K562 (cell line): ENCODE data around the gene C10orf105. TPM values are rescaled to one million over a fixed set of nuclear protein-coding genes. Genes with fewer than 3 reads are reported as not detected.

ENCODE experiments used
- ATAC-seq: fragments of 200-7000 bp; cut with Tn5 transposase; 3 replicates; pipeline ENCODE4 v1.9.1; 2020; ENCODE audit warnings: moderate library complexity
- BruUV-seq: library from RNA; stranded (reverse); fragments of 400-500 nt; replicated peaks from 2 replicates; lab custom pipeline; 2021; lab: Mats Ljungman, UMichigan
- CTCF ChIA-PET: fragments of 300-600 bp; formaldehyde crosslinking; extraction: SDS; loops from one replicate; lab custom pipeline; 2021; ENCODE audit warnings: low intra/inter-chr PET ratio; lab: Yijun Ruan, JAX
- POLR2A ChIA-PET: fragments of 300-600, 350-650 bp; sonication (Branson Sonifier 250); formaldehyde crosslinking; extraction: SDS; loops from one replicate; lab custom pipeline; 2021; ENCODE audit warnings: antibody characterized with exemption, inconsistent platforms; lab: Yijun Ruan, JAX
- DNase-seq, 4 experiments: peaks; one replicate each; pipeline versions ENCODE4 v3.0.0 to v3.0.0-alpha.2; 2011 to 2018; ENCODE audit warnings: low spot score in 3 of 4, mixed read lengths in 3 of 4; ENCODE audit errors: extremely low read depth in 1 of 4
- FAIRE-seq: peaks from 2 replicates; lab custom pipeline; 2011; peaks lifted over from hg19 to GRCh38; lab: Jason Lieb, UNC
- H2AFZ ChIP-seq: 2 replicates; pipeline ENCODE4 v1.6.0; 2011; ENCODE audit warnings: low read depth, low read length, control low read depth, inconsistent platforms
- H3K27ac ChIP-seq: fragments of 200-600 bp; 3 replicates; pipeline ENCODE4 v1.8.0; 2011; ENCODE audit warnings: low read depth, mild to moderate bottlenecking, control low read depth, inconsistent platforms, low read length, moderate library complexity, mixed read lengths; ENCODE audit errors: extremely low read depth
- H3K27me3 ChIP-seq, 2 experiments: fragments of 300-600 bp in 1 of 2; 2 replicates in 1 of 2; 3 replicates in 1 of 2; pipeline versions ENCODE4 v1.6.0 to v1.8.0; 2011; ENCODE audit warnings: inconsistent platforms in 2 of 2, low read length in 2 of 2, mild to moderate bottlenecking in 1 of 2, mixed read lengths in 1 of 2, moderate library complexity in 1 of 2; ENCODE audit not compliant: control insufficient read depth in 2 of 2, insufficient read depth in 2 of 2
- H3K36me3 ChIP-seq: fragments of 300-600 bp; 3 replicates; pipeline ENCODE4 v1.8.0; 2011; ENCODE audit warnings: mild to moderate bottlenecking, low read length, inconsistent platforms; ENCODE audit not compliant: control insufficient read depth, insufficient read depth
- H3K4me1 ChIP-seq, 2 experiments: fragments of 200-600 bp in 1 of 2; replicated peaks in 1 of 2; 2 replicates in 1 of 2; 3 replicates in 1 of 2; pipeline versions ENCODE4 v1.5.1 to v1.8.0; 2011; ENCODE audit warnings: inconsistent platforms in 2 of 2, low read length in 2 of 2, mild to moderate bottlenecking in 1 of 2, mixed read lengths in 1 of 2, moderate library complexity in 1 of 2; ENCODE audit not compliant: control insufficient read depth in 2 of 2, insufficient read depth in 2 of 2
- H3K4me2 ChIP-seq: 2 replicates; pipeline ENCODE4 v1.6.1; 2011; ENCODE audit warnings: low read length, control low read depth, inconsistent platforms, mixed read lengths; ENCODE audit not compliant: insufficient read depth
- H3K4me3 ChIP-seq: fragments of 200-600 bp; sonication (generic), shearing (Covaris generic); 2 replicates; pipeline ENCODE4 v1.5.1; 2016; ENCODE audit warnings: control low read depth, inconsistent platforms
- H3K79me2 ChIP-seq: fragments of 200-600 bp; 3 replicates; pipeline ENCODE4 v1.8.0; 2011; ENCODE audit warnings: low read length, inconsistent platforms; ENCODE audit not compliant: control insufficient read depth, insufficient read depth
- H3K9ac ChIP-seq, 2 experiments: 2 replicates each; pipeline versions ENCODE4 v1.6.0 to v1.6.1; 2011; ENCODE audit warnings: low read depth in 2 of 2, low read length in 2 of 2, control low read depth in 1 of 2, inconsistent platforms in 1 of 2, mild to moderate bottlenecking in 1 of 2, mixed read lengths in 1 of 2; ENCODE audit not compliant: insufficient read depth in 1 of 2
- H3K9me1 ChIP-seq: one replicate; pipeline ENCODE4 v1.6.0; 2011; ENCODE audit warnings: inconsistent platforms, mild to moderate bottlenecking, low read length, moderate library complexity; ENCODE audit not compliant: control insufficient read depth, insufficient read depth
- H3K9me3 ChIP-seq: replicated peaks from 2 replicates; pipeline ENCODE4 v1.5.1; 2011; ENCODE audit warnings: low read depth, low read length, inconsistent platforms; ENCODE audit not compliant: control insufficient read depth, insufficient read depth
- H4K20me1 ChIP-seq: replicated peaks from 2 replicates; pipeline ENCODE4 v1.6.1; 2011; ENCODE audit warnings: low read length, inconsistent platforms, mixed read lengths; ENCODE audit not compliant: control insufficient read depth, insufficient read depth
- ADNP ChIP-seq: fragments of 200-800 bp; sonication (Bioruptor generic); IDR thresholded peaks from 2 replicates; pipeline ENCODE4 v1.6.1; 2016; ENCODE audit warnings: missing genetic modification characterization, missing compliant biosample characterization
- BCOR ChIP-seq: fragments of 450-650 bp; IDR thresholded peaks from 2 replicates; pipeline ENCODE4 v1.6.1; 2016
- MEIS2 ChIP-seq: fragments of 450-650 bp; IDR thresholded peaks from 2 replicates; pipeline ENCODE4 v1.6.1; 2014; ENCODE audit warnings: mild to moderate bottlenecking; ENCODE audit not compliant: partially characterized antibody
- NR2C1 ChIP-seq, 2 experiments: fragments of 450-650 bp; IDR thresholded peaks; 2 replicates each; pipeline ENCODE4 v1.6.1; 2017; ENCODE audit warnings: mild to moderate bottlenecking in 2 of 2, antibody characterized with exemption in 1 of 2, inconsistent platforms in 1 of 2, missing compliant biosample characterization in 1 of 2, missing genetic modification characterization in 1 of 2
- RCOR1 ChIP-seq, 2 experiments: IDR thresholded peaks; 2 replicates each; pipeline ENCODE4 v1.6.1; 2012; ENCODE audit warnings: low read depth in 2 of 2, low read length in 2 of 2, borderline replicate concordance in 1 of 2, improper control_type of control experiment in 1 of 2
- SRSF3 ChIP-seq: fragments of 200-400 bp; formaldehyde crosslinking; IDR thresholded peaks from 2 replicates; pipeline ENCODE4 v1.6.1; 2016; ENCODE audit warnings: mild to moderate bottlenecking, low read length, moderate library complexity; ENCODE audit not compliant: insufficient read depth
- ZNF239 ChIP-seq: fragments of 250-450 bp; sonication (Bioruptor Pico); IDR thresholded peaks from 2 replicates; pipeline ENCODE4 v1.4.0; 2020; ENCODE audit warnings: mild to moderate bottlenecking
- ZNF551 ChIP-seq: fragments of 250-450 bp; sonication (Bioruptor Pico); IDR thresholded peaks from 2 replicates; pipeline ENCODE4 v1.5.0; 2021; ENCODE audit warnings: mild to moderate bottlenecking, moderate library complexity
- ZNF79 ChIP-seq: fragments of 250-450 bp; sonication (Bioruptor Pico); IDR thresholded peaks from 2 replicates; pipeline ENCODE4 v1.4.0; 2020; ENCODE audit warnings: low read depth, mild to moderate bottlenecking, moderate library complexity
- WGBS: fragments of 100-300 bp; shearing (Covaris generic); methylation state at CpG from one replicate; pipeline ENCODE4 v1.1.6; 2016; ENCODE audit warnings: low coverage, mixed read lengths; ENCODE audit not compliant: insufficient coverage; ENCODE audit errors: missing lambda C conversion rate; 5-methylcytosine and 5-hydroxymethylcytosine counted together
- in situ Hi-C: fragments of 300-500 bp; cut with MboI; formaldehyde crosslinking; loops from 4 replicates; pipeline ENCODE4 v1.15.0; 2018; ENCODE audit warnings: inconsistent platforms, mixed read lengths
- intact Hi-C: fragments of 100-400 bp; cut with micrococcal nuclease; formaldehyde crosslinking; loops from 2 replicates; pipeline ENCODE4 v1.14.2; 2022
- polyA plus RNA-seq, 8 experiments: library from polyadenylated mRNA; depleted of rRNA in 4 of 8; stranded (reverse) in 5 of 8; unstranded in 3 of 8; fragments of >200 nt; fragmentation: Nextera tagmentation in 2 of 8; fragmentation: Illumina TruSeq in 1 of 8; extraction: Ambion mirVana in 2 of 8; extraction: Trizol in 1 of 8; gene quantifications; 2 replicates each; pipeline versions ENCODE4 v1.2.1 to v1.2.3, GENCODE V29; 2011 to 2014; ENCODE audit warnings: inconsistent platforms in 1 of 8, missing spikeins in 1 of 8
- total RNA-seq, 7 experiments: library from RNA; depleted of rRNA in 6 of 7; stranded (reverse); fragments of >200 nt in 6 of 7; fragmentation: Illumina TruSeq in 2 of 7; extraction: Trizol in 2 of 7; gene quantifications; 2 replicates each; pipeline versions ENCODE4 v1.2.1 to v1.2.3, GENCODE V29; 2011 to 2021; ENCODE audit warnings: low replicate concordance in 1 of 7
- TF ChIP-seq, protein P1 (sequence below): fragments of 450-650 bp; IDR thresholded peaks from 2 replicates; pipeline ENCODE4 v1.6.1; 2016; ENCODE audit warnings: low read depth
- TF ChIP-seq, protein P2 (sequence below), 2 experiments: fragments of 450-650 bp; IDR thresholded peaks; 2 replicates each; pipeline ENCODE4 v1.6.1; 2016

C10orf105 gene
- total and polyA plus RNA-seq, 9 of the 15 experiments (the other 6 are each of a cell fraction or from before 2014, with no cell fraction given), result 0.03 to 0.25 (median 0.04) TPM; not detected in 3

DNA sequence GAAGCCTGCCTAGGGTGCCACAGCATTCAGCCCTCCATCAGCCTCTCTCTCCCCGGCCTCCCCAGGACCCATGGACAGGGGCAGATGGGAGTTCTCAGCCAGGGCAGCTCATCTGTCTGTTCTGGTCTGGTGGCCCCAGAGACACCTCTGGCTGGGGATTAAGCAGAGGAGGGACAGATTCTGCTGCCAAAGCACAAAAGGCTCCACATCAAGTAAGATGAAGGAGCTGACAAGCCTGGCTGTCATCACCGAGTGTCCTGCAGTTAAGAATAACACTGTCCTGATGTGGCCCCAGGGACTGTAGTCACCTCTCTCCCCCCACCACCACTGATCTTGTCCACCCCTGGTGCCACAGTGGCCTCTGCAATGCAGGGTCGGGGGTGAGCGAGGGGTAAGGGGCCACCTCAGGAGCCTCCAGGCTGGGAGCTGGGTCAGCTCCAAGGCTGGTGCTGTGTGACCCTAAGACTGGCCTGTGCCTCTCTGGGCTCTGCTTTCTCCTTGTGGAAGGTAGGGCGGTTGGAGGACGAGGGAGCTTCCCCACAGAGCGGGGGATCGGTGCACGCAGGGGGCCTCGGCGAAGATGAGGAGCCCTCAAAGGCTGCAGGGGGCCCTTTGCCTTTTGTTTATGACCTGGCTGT is 18.7 kb downstream of the C10orf105 start (continued):
- TF ChIP-seq ZNF551 (CRISPR knock-in tag) (no peak), ZNF239 (CRISPR knock-in tag) (no peak), MEIS2 (peak; percentile 66)

DNA sequence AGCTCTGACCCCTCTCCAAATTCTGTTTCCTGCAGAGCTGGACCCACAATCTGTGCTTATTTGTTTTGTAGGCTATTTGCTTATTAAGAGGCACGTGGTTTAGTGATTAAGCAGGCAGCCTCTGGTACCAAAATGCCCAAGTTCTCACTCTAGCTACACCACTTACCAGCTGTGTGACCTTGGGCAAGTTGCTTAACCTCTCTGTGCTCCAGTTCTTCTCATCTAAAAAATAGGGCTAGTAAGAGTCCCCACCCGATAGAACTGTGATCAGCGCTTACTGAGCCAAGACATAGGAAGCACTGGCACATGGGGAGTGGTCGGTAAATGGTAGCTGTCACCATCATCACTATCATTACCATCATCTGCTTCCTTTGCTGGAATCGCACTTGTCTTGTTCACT is 20.8 kb downstream of the C10orf105 start:
- no TSS peak for BruUV-seq
- H2AFZ ChIP-seq, result no peak overlapping the region
- H3K27ac ChIP-seq, result no peak overlapping the region
- ChIA-PET CTCF (no interaction called here), POLR2A (interaction anchor here (0.6 to 1.1 kb wide), 5 partner anchors 9 to 332 kb away, joined by 3 to 5 read pairs (median 3); partner anchors contain the start of gene C10orf105)
- H3K4me2 ChIP-seq, result no peak overlapping the region
- in situ Hi-C loops (no loop called here), intact Hi-C loops (loop anchor here (5.0 kb wide), 4 partner anchors 61 to 316 kb away; no protein-coding TSS in a partner anchor)
- H3K79me2 ChIP-seq, result no peaks in the 10 kb centered on the region
- no peak for FAIRE-seq
- peaks cover 13 to 55% of the 10 kb centered on the region in 2 experiments for H3K4me1 ChIP-seq
- ATAC-seq, result no peak
- no peaks in the 10 kb centered on the region for H4K20me1 ChIP-seq
- H3K9me3 ChIP-seq, result no peaks in the 10 kb centered on the region
- H3K27me3 ChIP-seq, result no peaks in the 10 kb centered on the region
- H3K4me3 ChIP-seq, result no peak overlapping the region
- H3K9ac ChIP-seq, result peak overlapping the region in 1 of 2 experiments; percentile 56; a peak in 1 of 4 replicates
- H3K36me3 ChIP-seq, result no peaks in the 10 kb centered on the region
- DNase-seq, result no peak
- H3K9me1 ChIP-seq, result no peaks in the 10 kb centered on the region
- WGBS, result 31% methylated on average over 5 of the region's 5 CpGs
- TF ChIP-seq, protein P1, sequence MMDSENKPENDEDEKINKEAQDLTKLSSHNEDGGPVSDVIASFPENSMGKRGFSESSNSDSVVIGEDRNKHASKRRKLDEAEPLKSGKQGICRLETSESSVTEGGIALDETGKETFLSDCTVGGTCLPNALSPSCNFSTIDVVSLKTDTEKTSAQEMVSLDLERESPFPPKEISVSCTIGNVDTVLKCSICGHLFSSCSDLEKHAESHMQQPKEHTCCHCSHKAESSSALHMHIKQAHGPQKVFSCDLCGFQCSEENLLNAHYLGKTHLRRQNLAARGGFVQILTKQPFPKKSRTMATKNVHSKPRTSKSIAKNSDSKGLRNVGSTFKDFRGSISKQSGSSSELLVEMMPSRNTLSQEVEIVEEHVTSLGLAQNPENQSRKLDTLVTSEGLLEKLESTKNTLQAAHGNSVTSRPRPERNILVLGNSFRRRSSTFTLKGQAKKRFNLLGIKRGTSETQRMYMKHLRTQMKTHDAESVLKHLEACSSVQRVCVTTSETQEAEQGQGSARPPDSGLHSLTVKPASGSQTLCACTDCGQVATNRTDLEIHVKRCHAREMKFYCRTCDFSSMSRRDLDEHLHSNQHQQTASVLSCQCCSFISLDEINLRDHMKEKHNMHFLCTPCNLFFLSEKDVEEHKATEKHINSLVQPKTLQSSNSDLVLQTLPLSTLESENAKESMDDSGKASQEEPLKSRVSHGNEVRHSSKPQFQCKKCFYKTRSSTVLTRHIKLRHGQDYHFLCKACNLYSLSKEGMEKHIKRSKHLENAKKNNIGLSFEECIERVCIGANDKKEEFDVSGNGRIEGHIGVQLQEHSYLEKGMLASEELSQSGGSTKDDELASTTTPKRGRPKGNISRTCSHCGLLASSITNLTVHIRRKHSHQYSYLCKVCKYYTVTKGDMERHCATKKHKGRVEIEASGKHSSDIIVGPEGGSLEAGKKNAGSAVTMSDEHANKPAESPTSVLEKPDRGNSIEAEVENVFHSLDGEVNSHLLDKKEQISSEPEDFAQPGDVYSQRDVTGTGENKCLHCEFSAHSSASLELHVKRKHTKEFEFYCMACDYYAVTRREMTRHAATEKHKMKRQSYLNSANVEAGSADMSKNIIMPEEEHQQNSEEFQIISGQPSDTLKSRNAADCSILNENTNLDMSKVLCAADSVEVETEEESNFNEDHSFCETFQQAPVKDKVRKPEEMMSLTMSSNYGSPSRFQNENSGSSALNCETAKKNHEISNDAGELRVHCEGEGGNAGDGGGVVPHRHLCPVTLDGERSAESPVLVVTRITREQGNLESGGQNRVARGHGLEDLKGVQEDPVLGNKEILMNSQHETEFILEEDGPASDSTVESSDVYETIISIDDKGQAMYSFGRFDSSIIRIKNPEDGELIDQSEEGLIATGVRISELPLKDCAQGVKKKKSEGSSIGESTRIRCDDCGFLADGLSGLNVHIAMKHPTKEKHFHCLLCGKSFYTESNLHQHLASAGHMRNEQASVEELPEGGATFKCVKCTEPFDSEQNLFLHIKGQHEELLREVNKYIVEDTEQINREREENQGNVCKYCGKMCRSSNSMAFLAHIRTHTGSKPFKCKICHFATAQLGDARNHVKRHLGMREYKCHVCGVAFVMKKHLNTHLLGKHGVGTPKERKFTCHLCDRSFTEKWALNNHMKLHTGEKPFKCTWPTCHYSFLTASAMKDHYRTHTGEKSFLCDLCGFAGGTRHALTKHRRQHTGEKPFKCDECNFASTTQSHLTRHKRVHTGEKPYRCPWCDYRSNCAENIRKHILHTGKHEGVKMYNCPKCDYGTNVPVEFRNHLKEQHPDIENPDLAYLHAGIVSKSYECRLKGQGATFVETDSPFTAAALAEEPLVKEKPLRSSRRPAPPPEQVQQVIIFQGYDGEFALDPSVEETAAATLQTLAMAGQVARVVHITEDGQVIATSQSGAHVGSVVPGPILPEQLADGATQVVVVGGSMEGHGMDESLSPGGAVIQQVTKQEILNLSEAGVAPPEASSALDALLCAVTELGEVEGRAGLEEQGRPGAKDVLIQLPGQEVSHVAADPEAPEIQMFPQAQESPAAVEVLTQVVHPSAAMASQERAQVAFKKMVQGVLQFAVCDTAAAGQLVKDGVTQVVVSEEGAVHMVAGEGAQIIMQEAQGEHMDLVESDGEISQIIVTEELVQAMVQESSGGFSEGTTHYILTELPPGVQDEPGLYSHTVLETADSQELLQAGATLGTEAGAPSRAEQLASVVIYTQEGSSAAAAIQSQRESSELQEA, result no peak
- TF ChIP-seq BCOR (peak; percentile 98), ADNP (tag) (peak; percentile 92), NR2C1 (IDR thresholded peaks at IDR 0.05) (no peak), NR2C1 (tag; IDR thresholded peaks at IDR 0.05) (0 out of 2 replicates have a peak, but pooled peaks have one; percentile 6), SRSF3 (no peak), RCOR1 (IDR thresholded peaks at IDR 0.05; ENCODE audit: borderline replicate concordance in 1 of 2, low read depth in 2 of 2, low read length in 2 of 2) (peak; percentile 10 to 69; a peak in 2 of 4 replicates), ZNF79 (CRISPR knock-in tag) (no peak)
- TF ChIP-seq, protein P2, sequence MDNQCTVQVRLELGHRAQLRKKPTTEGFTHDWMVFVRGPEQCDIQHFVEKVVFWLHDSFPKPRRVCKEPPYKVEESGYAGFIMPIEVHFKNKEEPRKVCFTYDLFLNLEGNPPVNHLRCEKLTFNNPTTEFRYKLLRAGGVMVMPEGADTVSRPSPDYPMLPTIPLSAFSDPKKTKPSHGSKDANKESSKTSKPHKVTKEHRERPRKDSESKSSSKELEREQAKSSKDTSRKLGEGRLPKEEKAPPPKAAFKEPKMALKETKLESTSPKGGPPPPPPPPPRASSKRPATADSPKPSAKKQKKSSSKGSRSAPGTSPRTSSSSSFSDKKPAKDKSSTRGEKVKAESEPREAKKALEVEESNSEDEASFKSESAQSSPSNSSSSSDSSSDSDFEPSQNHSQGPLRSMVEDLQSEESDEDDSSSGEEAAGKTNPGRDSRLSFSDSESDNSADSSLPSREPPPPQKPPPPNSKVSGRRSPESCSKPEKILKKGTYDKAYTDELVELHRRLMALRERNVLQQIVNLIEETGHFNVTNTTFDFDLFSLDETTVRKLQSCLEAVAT (IDR thresholded peaks at IDR 0.05), result no peak
